CD14-positive monocyte (primary cell): Measurements from ENCODE around the gene GFOD1. TPM values are rescaled to one million over a fixed set of nuclear protein-coding genes. Genes with fewer than 3 reads are reported as not detected.

ENCODE experiments used
- DNase-seq, 3 donors: peaks; one replicate each; pipeline ENCODE4 v3.0.0-alpha.2; 2011 to 2022
- H2AFZ ChIP-seq: 2 replicates; pipeline ENCODE4 v1.6.0; 2012; ENCODE audit warnings: mild to moderate bottlenecking, low read depth, low read length, inconsistent platforms; ENCODE audit not compliant: insufficient read depth, poor library complexity, severe bottlenecking
- H3K27ac ChIP-seq, 2 donors: 1 replicate in 1 of 2; 2 replicates in 1 of 2; pipeline ENCODE4 v1.5.1; 2012 to 2013; ENCODE audit warnings: low read length in 2 of 2, control low read depth in 1 of 2, inconsistent platforms in 1 of 2, low read depth in 1 of 2, mild to moderate bottlenecking in 1 of 2
- H3K27me3 ChIP-seq, 2 donors: one replicate each; pipeline versions ENCODE4 v1.6.0 to v1.6.1; 2011 to 2013; ENCODE audit warnings: low read length in 2 of 2; ENCODE audit not compliant: control insufficient read depth in 2 of 2, insufficient read depth in 2 of 2
- H3K36me3 ChIP-seq, 2 donors: replicated peaks in 1 of 2; 1 replicate in 1 of 2; 2 replicates in 1 of 2; pipeline versions ENCODE4 v1.5.1 to v1.6.1; 2012 to 2013; ENCODE audit warnings: low read length in 2 of 2, control low read depth in 1 of 2, inconsistent platforms in 1 of 2, mild to moderate bottlenecking in 1 of 2; ENCODE audit not compliant: insufficient read depth in 2 of 2, control insufficient read depth in 1 of 2
- H3K4me1 ChIP-seq, 2 donors: 1 replicate in 1 of 2; 2 replicates in 1 of 2; pipeline versions ENCODE4 v1.5.1 to v1.6.1; 2012 to 2013; ENCODE audit warnings: low read length in 2 of 2, control low read depth in 1 of 2, inconsistent platforms in 1 of 2, mild to moderate bottlenecking in 1 of 2, moderate library complexity in 1 of 2; ENCODE audit not compliant: insufficient read depth in 2 of 2, control insufficient read depth in 1 of 2
- H3K4me2 ChIP-seq: replicated peaks from 2 replicates; pipeline ENCODE3; 2012; ENCODE audit warnings: low read length, moderate library complexity, mild to moderate bottlenecking; ENCODE audit not compliant: poor library complexity, severe bottlenecking; ENCODE audit errors: extremely low read depth
- H3K4me3 ChIP-seq, 3 experiments: fragments of 200-600 bp in 1 of 3; sonication (generic) in 1 of 3; replicated peaks in 1 of 3; 1 replicate in 2 of 3; 2 replicates in 1 of 3; pipeline ENCODE4 v1.5.1; 2011 to 2013; ENCODE audit warnings: low read length in 3 of 3, mild to moderate bottlenecking in 3 of 3, control low read depth in 2 of 3, low read depth in 2 of 3, inconsistent platforms in 1 of 3, moderate library complexity in 1 of 3
- H3K79me2 ChIP-seq: 2 replicates; pipeline ENCODE4 v1.6.0; 2012; ENCODE audit warnings: mild to moderate bottlenecking, control low read depth, inconsistent platforms, low read length, moderate library complexity; ENCODE audit not compliant: insufficient read depth
- H3K9ac ChIP-seq: 2 replicates; pipeline ENCODE4 v1.6.0; 2017; ENCODE audit warnings: low read length, mild to moderate bottlenecking; ENCODE audit not compliant: insufficient read depth, poor library complexity, severe bottlenecking
- H3K9me3 ChIP-seq, 2 donors: replicated peaks in 1 of 2; 1 replicate in 1 of 2; 2 replicates in 1 of 2; pipeline versions ENCODE4 v1.5.1 to v1.6.1; 2012 to 2013; ENCODE audit warnings: low read length in 2 of 2, control low read depth in 1 of 2; ENCODE audit not compliant: control insufficient read depth in 1 of 2, insufficient read depth in 1 of 2
- H4K20me1 ChIP-seq: 2 replicates; pipeline ENCODE4 v1.6.0; 2012; ENCODE audit warnings: mild to moderate bottlenecking, low read length, control low read depth, moderate library complexity; ENCODE audit not compliant: insufficient read depth
- H3K27ac Mint-ChIP-seq, 7 donors: one replicate each; pipeline ENCODE4 v1.8.0; 2020; ENCODE audit warnings: mild to moderate bottlenecking in 7 of 7, mixed read lengths in 7 of 7, moderate library complexity in 6 of 7, inconsistent platforms in 2 of 7
- H3K27me3 Mint-ChIP-seq, 3 donors: one replicate each; pipeline ENCODE4 v1.8.0; 2021 to 2022; ENCODE audit warnings: low read depth in 3 of 3, mild to moderate bottlenecking in 3 of 3, mixed read lengths in 3 of 3, moderate library complexity in 3 of 3, inconsistent platforms in 1 of 3
- H3K36me3 Mint-ChIP-seq, 2 donors: one replicate each; pipeline ENCODE4 v1.8.0; 2020; ENCODE audit warnings: mixed read lengths in 2 of 2, inconsistent platforms in 1 of 2, mild to moderate bottlenecking in 1 of 2
- H3K4me1 Mint-ChIP-seq: one replicate; pipeline ENCODE4 v1.8.0; 2020; ENCODE audit warnings: mild to moderate bottlenecking, mixed read lengths
- H3K4me3 Mint-ChIP-seq, 2 donors: one replicate each; pipeline ENCODE4 v1.8.0; 2020; ENCODE audit warnings: mild to moderate bottlenecking in 2 of 2, mixed read lengths in 2 of 2, moderate library complexity in 1 of 2
- H3K9me3 Mint-ChIP-seq, 7 donors: one replicate each; pipeline ENCODE4 v1.8.0; 2020 to 2022; ENCODE audit warnings: mixed read lengths in 7 of 7, mild to moderate bottlenecking in 6 of 7, moderate library complexity in 6 of 7, inconsistent platforms in 2 of 7
- CTCF ChIP-seq: fragments of 200-600 bp; IDR thresholded peaks from one replicate; pipeline ENCODE4 v1.8.0; 2022; ENCODE audit warnings: antibody characterized with exemption, mild to moderate bottlenecking
- WGBS: methylation state at CpG from one replicate; pipeline ENCODE4 v1.1.5; 2013; ENCODE audit warnings: missing lambda C conversion rate; ENCODE audit not compliant: insufficient coverage; 5-methylcytosine and 5-hydroxymethylcytosine counted together
- intact Hi-C, 2 donors: fragments of 100-400 bp; cut with micrococcal nuclease; formaldehyde crosslinking; loops; one replicate each; pipeline versions ENCODE4 v1.15.0 to v1.15.1; 2023
- polyA plus RNA-seq, 3 donors: library from polyadenylated mRNA; depleted of rRNA in 1 of 3; unstranded in 2 of 3; stranded (reverse) in 1 of 3; fragments of 300-500 nt in 2 of 3; fragments of >200 nt in 1 of 3; fragmentation: Illumina TruSeq in 2 of 3; gene quantifications; 1 replicate in 2 of 3; 2 replicates in 1 of 3; pipeline ENCODE4 v1.2.3, GENCODE V29; 2012 to 2021

GFOD1 gene
- polyA plus RNA-seq, 3 donors: 2.4 to 8.7 (median 2.4) TPM

DNA sequence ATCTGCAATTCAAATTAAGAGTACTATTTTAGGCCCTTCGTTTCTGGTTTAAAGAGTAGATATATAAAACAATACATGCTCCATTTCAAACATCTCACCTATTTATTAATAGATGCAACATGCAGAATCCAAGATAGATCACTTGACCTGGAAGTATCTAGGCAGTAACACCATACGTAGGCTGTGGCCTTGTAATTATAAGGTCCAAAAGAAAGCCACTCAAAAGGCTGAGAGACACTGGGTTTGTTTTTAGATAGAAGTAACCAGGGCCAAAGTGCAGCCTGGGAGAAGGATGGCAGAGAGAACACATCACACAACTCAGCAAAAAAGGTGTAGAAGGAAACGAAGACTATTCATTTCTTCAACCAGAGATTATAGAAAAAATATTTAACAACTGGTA, 8.4 kb upstream of the GFOD1 start:
- Histone ChIP-seq H3K4me3 (no peak overlapping the region), H3K4me2 (no peak overlapping the region), H4K20me1 (no peaks in the 10 kb centered on the region), H3K36me3 (no peaks in the 10 kb centered on the region), H3K79me2 (no peaks in the 10 kb centered on the region), H2AFZ (no peak overlapping the region), H3K9ac (no peak overlapping the region), H3K27me3 (no peaks in the 10 kb centered on the region), H3K9me3 (no peaks in the 10 kb centered on the region), H3K27ac (no peak overlapping the region), H3K4me1 (peaks cover 5% of the 10 kb centered on the region in 2 donors)
- Mint-ChIP-seq H3K36me3 (no peaks in the 10 kb centered on the region), H3K4me1 (peaks cover 11% of the 10 kb centered on the region), H3K9me3 (no peaks in the 10 kb centered on the region), H3K4me3 (no peak overlapping the region), H3K27me3 (peaks cover 0 to 2% (median 0%) of the 10 kb centered on the region in 3 donors), H3K27ac (no peak overlapping the region)
- no peak for DNase-seq
- TF ChIP-seq CTCF: no peak
- intact Hi-C loops: loop anchor here in 1 of 2 donors (5.0 kb wide), 1 partner anchor 36 kb away; no protein-coding TSS in a partner anchor
- no CpG with 5 or more reads among the region's 3 CpGs for WGBS

DNA sequence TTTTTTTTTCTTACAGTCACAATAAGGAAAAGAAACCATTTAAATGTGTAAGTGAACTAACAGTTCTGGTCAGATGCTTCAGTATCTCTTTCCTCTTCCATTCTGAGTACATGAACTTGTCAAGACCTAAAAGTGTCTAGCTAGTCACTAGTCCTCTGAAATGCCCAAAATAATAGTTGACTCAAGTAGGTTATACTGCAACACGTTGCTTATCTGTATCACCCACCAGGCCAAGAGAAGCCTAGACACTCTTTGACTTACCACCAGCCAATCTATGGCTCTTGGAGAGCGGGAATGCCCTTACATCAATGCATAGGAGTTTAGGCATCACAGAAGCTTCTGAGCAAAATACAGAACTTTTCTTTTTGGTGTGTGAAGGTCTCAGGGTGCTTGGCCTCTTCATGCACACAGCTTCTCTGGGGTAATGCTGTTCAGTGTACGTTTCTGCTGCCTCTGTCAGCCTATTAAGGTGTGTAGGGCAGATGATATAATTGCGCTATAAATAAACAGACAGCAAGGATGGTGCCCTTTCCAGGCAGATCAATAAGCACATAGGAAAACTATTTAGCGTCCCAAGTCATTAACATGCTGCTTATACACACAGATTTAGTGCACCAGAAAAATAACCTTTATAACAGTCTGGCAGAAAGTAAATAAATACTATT, 7.8 kb upstream of the GFOD1 start:
- Histone ChIP-seq H3K9me3 (no peaks in the 10 kb centered on the region), H2AFZ (no peak overlapping the region), H3K36me3 (no peaks in the 10 kb centered on the region), H3K27me3 (no peaks in the 10 kb centered on the region), H3K4me1 (peaks cover 5% of the 10 kb centered on the region in 2 donors), H4K20me1 (no peaks in the 10 kb centered on the region), H3K4me3 (no peak overlapping the region), H3K79me2 (no peaks in the 10 kb centered on the region), H3K27ac (no peak overlapping the region), H3K9ac (no peak overlapping the region), H3K4me2 (no peak overlapping the region)
- H3K27ac Mint-ChIP-seq: no peak overlapping the region
- TF ChIP-seq CTCF: no peak
- no peak for DNase-seq
- intact Hi-C loops: loop anchor here in 1 of 2 donors (5.0 kb wide), 1 partner anchor 37 kb away; no protein-coding TSS in a partner anchor
- no CpG with 5 or more reads among the region's 5 CpGs for WGBS
- H3K4me1 Mint-ChIP-seq: peaks cover 11% of the 10 kb centered on the region
- H3K4me3 Mint-ChIP-seq: no peak overlapping the region
- peaks cover 0 to 2% (median 0%) of the 10 kb centered on the region in 3 donors for H3K27me3 Mint-ChIP-seq
- no peaks in the 10 kb centered on the region for H3K36me3 Mint-ChIP-seq
- no peaks in the 10 kb centered on the region for H3K9me3 Mint-ChIP-seq
